H1 (cell line): ENCODE measurements around the gene VSIG10. TPM values are rescaled to one million over a fixed set of nuclear protein-coding genes. Genes with fewer than 3 reads are reported as not detected.

Experiments used
- ASH2L ChIP-seq: fragments of 200-600, 300-600 bp; sonication (generic); IDR thresholded peaks from one replicate; pipeline ENCODE4 v1.7.1; 2017; ENCODE audit warnings: low read length
- ATF3 ChIP-seq: IDR thresholded peaks from 2 replicates; pipeline ENCODE4 v1.6.1; 2011; ENCODE audit warnings: low read depth, mild to moderate bottlenecking, low read length; ENCODE audit not compliant: insufficient read depth
- KDM4A ChIP-seq: IDR thresholded peaks from one replicate; pipeline ENCODE4 v1.7.1; 2012; ENCODE audit warnings: low read depth, mild to moderate bottlenecking, moderate library complexity, low read length, inconsistent platforms; ENCODE audit not compliant: severe bottlenecking
- KDM5A ChIP-seq: fragments of 200-600 bp; IDR thresholded peaks from 2 replicates; pipeline ENCODE4 v1.7.1; 2012; ENCODE audit warnings: mild to moderate bottlenecking, low read length, inconsistent platforms, mixed read lengths
- SAP30 ChIP-seq: fragments of 300-600 bp; sonication (generic); IDR thresholded peaks from 2 replicates; pipeline ENCODE4 v1.7.1; 2012; ENCODE audit warnings: low read length, moderate library complexity, mild to moderate bottlenecking, inconsistent platforms; ENCODE audit not compliant: insufficient read depth, insufficient replicate concordance
- TAF1 ChIP-seq: IDR thresholded peaks from 2 replicates; pipeline ENCODE4 v1.6.1; 2011; ENCODE audit warnings: mild to moderate bottlenecking, low read depth, low read length
- polyA plus RNA-seq, 7 experiments: library from polyadenylated mRNA; depleted of rRNA in 3 of 7; stranded (reverse) in 5 of 7; unstranded in 2 of 7; fragments of >200 nt in 5 of 7; fragments of 200-250 nt in 2 of 7; gene quantifications; 1 replicate in 5 of 7; 2 replicates in 1 of 7; 4 replicates in 1 of 7; pipeline versions ENCODE4 v1.2.1 to v1.2.3, GENCODE V29; 2011 to 2013; ENCODE audit warnings: missing spikeins in 2 of 7, mixed read lengths in 2 of 7
- total RNA-seq: library from RNA; stranded (reverse); fragmentation: NEBNext Ultra II Directional; extraction: Animal tissue kit (Norgen Biotek cat#: 25700); gene quantifications from 2 replicates; pipeline ENCODE4 v1.2.1, GENCODE V29; 2021

The VSIG10 gene
- total and polyA plus RNA-seq, 2 of the 8 experiments (the other 6 are each of a cell fraction or from before 2014, with no cell fraction given), result 34.4 to 93.6 TPM

DNA sequence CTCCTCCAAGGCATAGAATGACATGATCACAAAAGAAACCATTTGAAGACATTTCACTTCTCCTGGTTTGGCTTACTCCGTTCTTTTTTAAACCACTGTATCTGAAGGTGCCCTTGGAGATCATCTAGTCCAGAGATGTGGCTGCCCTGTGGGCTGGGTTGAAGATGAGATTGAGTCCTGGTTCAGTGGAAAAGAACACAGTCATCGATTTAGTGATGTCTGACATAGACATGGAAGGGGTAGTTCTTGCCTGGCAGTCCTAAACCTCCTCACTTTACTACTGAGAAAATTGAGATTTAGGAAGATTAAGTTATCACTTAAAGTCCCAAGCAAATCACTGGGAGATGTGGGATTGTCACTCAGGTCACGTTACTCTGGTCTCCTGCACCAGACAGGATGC, 2.8 kb downstream of the VSIG10 start (continued):
- no peak for TF ChIP-seq KDM4A
- TF ChIP-seq ATF3, result no peak
- TF ChIP-seq KDM5A, result no peak
- no peak for TF ChIP-seq SAP30
- no peak for TF ChIP-seq ASH2L
- TF ChIP-seq TAF1, result no peak
